GM12865 (cell line): Measurements from ENCODE around the gene FAM47E.

Experiments used
- DNase-seq: peaks from one replicate; pipeline ENCODE4 v3.0.0; 2010; ENCODE audit warnings: low read depth
- H3K4me3 ChIP-seq: 2 replicates; pipeline ENCODE4 v1.5.1; 2011; ENCODE audit warnings: mild to moderate bottlenecking, low read depth, low read length, control low read depth
- TF ChIP-seq, protein P1 (sequence below): IDR thresholded peaks from 2 replicates; pipeline ENCODE4 v1.5.1; 2011; ENCODE audit warnings: low read length, control low read depth, low read depth, inconsistent platforms; ENCODE audit not compliant: insufficient read depth; ENCODE audit errors: missing control alignments

Gene FAM47E

DNA sequence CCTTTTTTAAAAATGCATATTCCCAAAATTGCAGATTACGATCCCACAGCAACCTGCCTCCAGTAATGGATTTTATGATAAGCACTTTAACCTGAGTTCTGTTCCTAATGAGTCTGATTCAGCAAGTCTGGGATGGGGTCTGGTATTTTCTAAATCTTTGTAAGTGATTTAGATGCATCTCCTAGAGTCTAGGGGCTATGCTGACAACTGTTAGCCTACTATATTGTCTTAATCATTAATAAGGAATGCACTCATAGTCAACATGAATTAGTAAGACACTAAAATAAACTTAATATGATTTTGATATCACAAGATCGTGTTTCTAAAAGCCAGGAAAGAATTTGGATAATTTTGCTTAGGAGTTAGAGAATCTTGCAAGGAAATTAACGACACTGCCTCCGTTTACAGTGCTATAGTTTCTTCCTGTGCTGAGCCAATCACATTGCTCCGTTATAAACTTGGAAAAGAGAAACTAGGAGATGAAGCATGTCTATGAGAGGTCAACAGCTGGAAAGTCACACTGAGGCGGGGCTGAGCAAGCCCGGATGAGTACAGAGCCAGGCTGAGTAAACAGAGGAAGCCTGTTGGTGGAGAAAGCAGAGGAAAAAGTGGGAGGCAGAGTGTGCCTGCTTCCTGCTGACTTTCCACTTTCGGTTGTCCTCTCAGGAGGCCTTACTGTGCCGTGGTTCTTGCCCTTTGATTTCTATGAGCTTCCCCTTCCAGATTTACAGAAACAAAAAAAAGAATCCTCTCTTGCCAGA, 43.3 kb upstream of the FAM47E start:
- DNase-seq, result no peak
- no peak overlapping the region for H3K4me3 ChIP-seq
- TF ChIP-seq, protein P1, sequence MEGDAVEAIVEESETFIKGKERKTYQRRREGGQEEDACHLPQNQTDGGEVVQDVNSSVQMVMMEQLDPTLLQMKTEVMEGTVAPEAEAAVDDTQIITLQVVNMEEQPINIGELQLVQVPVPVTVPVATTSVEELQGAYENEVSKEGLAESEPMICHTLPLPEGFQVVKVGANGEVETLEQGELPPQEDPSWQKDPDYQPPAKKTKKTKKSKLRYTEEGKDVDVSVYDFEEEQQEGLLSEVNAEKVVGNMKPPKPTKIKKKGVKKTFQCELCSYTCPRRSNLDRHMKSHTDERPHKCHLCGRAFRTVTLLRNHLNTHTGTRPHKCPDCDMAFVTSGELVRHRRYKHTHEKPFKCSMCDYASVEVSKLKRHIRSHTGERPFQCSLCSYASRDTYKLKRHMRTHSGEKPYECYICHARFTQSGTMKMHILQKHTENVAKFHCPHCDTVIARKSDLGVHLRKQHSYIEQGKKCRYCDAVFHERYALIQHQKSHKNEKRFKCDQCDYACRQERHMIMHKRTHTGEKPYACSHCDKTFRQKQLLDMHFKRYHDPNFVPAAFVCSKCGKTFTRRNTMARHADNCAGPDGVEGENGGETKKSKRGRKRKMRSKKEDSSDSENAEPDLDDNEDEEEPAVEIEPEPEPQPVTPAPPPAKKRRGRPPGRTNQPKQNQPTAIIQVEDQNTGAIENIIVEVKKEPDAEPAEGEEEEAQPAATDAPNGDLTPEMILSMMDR, result no peak

DNA sequence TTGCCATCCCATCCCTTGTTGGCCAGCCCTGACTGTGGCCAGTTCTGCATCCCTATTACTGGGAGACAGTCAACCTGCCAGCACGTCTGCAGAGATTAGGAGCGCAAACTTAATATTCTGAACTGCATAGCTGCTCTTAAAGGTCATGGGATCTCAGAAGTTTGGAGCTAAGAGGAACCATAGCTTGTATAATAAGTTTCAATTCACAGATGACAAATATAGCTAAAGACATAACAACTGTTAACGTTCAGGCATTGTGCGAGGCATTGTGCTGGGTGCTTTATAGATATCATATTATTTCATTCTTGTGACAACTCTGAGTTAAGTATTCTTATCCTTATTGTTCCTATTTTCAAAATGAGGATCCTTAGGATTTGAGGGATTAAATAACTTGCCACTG, 41.6 kb upstream of the FAM47E start:
- no peak overlapping the region for H3K4me3 ChIP-seq
- TF ChIP-seq, protein P1, result no peak
- DNase-seq, result no peak

DNA sequence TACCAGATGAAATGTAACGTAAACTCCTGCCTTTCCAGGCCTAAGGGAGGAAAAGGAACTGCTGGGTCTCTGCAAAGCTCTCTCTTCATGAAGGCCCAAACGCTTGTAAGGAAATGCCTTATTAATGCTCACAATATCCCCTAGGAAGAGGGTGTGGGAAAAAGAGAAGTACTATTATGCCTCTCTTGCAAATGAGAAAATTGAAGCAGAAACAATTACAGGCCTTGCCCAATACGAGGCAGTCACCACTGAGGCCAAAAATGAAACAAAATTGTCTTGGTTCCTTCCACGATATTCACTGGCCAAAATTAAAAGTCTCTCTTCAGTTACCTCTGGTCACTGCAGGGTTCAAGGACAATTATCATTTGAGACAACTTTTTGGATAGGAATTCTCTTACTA, 41.1 kb upstream of the FAM47E start:
- no peak for DNase-seq
- TF ChIP-seq, protein P1, result no peak
- H3K4me3 ChIP-seq, result no peak overlapping the region

DNA sequence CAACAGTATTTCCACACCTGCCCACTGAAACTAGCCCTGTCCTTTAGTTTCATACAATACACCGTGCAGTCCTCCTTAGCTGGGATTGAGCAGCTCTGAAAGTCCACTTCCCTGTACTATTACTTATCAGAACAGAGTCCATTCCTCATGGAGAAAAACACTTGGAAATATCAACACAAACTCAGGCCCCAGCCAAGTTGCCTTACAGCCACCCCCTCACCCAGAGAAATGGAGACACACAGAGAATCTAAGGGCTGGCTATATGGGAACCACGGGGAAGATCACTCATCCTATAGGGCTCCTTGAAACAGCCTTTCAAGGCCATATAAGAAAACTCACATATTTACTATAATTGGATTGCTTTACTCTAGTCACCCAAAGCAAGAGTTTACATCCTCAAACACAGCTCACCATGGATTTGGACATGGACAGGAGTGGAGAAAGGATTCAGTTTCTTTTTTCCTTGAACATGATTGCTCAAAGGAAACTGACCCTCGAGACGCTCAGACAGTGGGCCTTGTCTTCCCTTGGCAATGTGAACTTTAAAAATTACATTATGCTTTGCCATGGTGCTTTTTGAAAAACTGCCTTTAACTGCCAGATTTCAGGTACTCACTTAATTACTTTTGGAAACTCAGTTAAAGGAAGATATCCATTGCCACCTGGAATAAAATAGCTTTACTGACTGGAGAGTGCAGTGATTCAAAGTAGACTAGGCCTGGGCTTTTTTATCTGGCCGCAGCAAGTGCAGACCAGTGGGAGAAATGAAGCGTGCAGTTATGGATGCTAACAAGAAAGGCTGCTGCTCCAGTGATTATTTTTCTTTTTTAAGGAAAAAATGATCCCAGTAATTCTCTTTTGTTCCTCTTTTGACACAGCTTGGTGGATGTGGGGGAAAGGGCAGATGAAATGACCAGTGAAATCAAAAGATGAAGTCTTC, 39.5 kb upstream of the FAM47E start:
- TF ChIP-seq, protein P1, result no peak
- no peak overlapping the region; the same call in 1 of the 2 replicates for H3K4me3 ChIP-seq
- no peak for DNase-seq

DNA sequence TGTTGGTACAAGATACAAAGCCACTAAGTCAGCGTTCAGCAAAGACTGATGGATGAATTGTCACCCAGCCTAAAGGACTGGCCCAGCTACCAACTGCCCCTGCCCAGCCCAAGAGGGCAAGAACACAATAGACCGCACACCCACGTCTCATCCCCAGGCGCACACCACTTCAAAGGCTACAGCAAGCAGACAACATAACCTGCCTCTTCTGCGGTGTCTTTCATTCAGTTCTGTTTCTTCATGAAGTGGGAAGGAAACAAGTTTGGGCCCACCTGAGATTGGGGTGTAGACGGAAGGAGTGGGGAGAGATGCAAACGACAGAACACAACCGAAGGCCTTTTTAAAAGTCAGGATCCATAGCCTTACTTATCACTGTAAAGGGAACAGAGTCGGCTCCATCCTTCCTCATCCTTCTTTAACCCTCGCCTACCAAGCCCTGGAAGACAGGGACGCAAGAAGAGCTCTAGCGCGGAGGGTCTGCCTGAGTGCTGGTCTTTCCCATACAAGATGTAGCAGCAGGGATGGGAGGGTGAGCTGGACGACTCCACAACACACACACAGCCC, 38.6 kb upstream of the FAM47E start:
- H3K4me3 ChIP-seq, result peak overlapping the region; percentile 61
- TF ChIP-seq, protein P1, result no peak
- no peak for DNase-seq

DNA sequence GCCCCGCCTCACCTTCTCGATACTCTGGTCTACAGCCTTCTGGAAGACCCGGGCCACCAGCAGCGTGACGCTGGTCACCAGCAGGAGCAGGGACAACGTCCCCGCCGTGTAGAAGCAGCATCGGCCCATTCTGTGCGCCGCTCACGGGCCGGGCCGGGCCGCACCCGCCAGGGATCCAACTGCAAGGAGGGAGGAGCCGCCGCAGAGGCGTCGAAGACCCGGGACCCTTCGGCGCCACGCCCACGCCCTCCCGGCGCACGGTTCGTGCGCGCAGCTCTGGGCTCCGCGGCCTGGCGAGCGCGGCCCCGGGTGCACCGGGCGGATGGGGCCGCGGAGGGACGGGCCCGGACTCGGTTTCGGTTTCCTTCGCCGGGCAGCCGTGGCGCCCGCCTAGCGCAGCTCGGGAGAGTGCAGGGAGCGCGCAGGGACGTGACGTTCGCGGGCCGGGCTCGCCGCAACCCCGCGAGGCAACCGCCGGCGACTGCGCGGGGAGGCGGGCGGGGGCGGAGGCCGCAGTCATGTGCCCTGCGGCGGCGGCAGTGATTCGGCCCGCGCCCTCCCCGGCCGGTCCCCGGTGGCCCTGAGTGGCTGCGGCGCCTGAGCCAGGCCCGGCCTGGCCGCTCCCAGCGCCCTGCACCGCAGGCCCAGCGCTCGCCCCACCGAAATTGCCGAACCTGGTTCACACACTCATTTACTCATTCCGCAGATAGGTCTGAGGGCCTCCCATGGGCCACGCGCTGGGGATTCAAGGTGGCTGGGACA, 37.9 kb upstream of the FAM47E start, which contains the start of gene SCARB2:
SCARB2 (minus strand) TSS at position 410 of the 762 bp plus-strand sequence; CDS start at position 129, 281 bp downstream.
- H3K4me3 ChIP-seq, result peak within 1 kb of the TSS; percentile 61
- TF ChIP-seq, protein P1, result no peak
- DNase-seq, result peak; percentile 85
